Measurements from ENCODE around the gene PACSIN3. TPM values are rescaled to one million over a fixed set of nuclear protein-coding genes. Genes with fewer than 3 reads are reported as not detected.

Gene PACSIN3
- total and polyA plus RNA-seq, 2 of the 13 experiments (the other 11 are each of a cell fraction or from before 2014, with no cell fraction given) = 47.9 to 93.3 TPM

GRCh38 chr11:47186076-47186699, at the start of gene PACSIN3 (continued):
- no peak for TF ChIP-seq ZKSCAN5 (CRISPR knock-in tag; IDR thresholded peaks at IDR 0.05)
- TF ChIP-seq BRCA1 (CRISPR knock-in tag; IDR thresholded peaks at IDR 0.05) = no peak
- TF ChIP-seq CEBPZ (IDR thresholded peaks at IDR 0.05; ENCODE audit: low read length) = no peak
- no peak for TF ChIP-seq EZH2 (conservative IDR thresholded peaks at IDR 0.05; ENCODE audit: low read depth, low read length)
- TF ChIP-seq MEIS2 (CRISPR knock-in tag; IDR thresholded peaks at IDR 0.05) = 0 out of 2 replicates have a peak, but pooled peaks have one; percentile 14
- no peak for TF ChIP-seq GPN1 (CRISPR knock-in tag; IDR thresholded peaks at IDR 0.05; ENCODE audit: borderline replicate concordance)
- TF ChIP-seq ZFP41 (CRISPR knock-in tag; IDR thresholded peaks at IDR 0.05; ENCODE audit: borderline replicate concordance) = no peak
- no peak; the same call in 1 of the 2 replicates for TF ChIP-seq MED1 (CRISPR knock-in tag; IDR thresholded peaks at IDR 0.05)
- no peak for TF ChIP-seq ZNF10 (CRISPR knock-in tag; IDR thresholded peaks at IDR 0.05; ENCODE audit: borderline replicate concordance, low read depth)
- TF ChIP-seq IKZF4 (CRISPR knock-in tag; IDR thresholded peaks at IDR 0.05; ENCODE audit: borderline replicate concordance, low read depth, not compliant biosample characterization) = no peak
- TF ChIP-seq PCBP2 (optimal IDR thresholded peaks at IDR 0.05; ENCODE audit: low read depth, low read length, poor library complexity, severe bottlenecking) = no peak
- TF ChIP-seq AKNA (CRISPR knock-in tag; IDR thresholded peaks at IDR 0.05; ENCODE audit: borderline replicate concordance) = 0 out of 2 replicates have a peak, but pooled peaks have one; percentile 51
- TF ChIP-seq REPIN1 (CRISPR knock-in tag; IDR thresholded peaks at IDR 0.05; ENCODE audit: borderline replicate concordance, low read depth) = no peak
- TF ChIP-seq FOSL2 (CRISPR knock-in tag; IDR thresholded peaks at IDR 0.05) = no peak
- no peak for TF ChIP-seq ZNF556 (CRISPR knock-in tag; IDR thresholded peaks at IDR 0.05; ENCODE audit: borderline replicate concordance)
- TF ChIP-seq THAP11 (CRISPR knock-in tag; IDR thresholded peaks at IDR 0.05) = 0 out of 2 replicates have a peak, but pooled peaks have one; percentile 24
- TF ChIP-seq ZNF576 (CRISPR knock-in tag; IDR thresholded peaks at IDR 0.05) = no peak
- TF ChIP-seq NFIB (CRISPR knock-in tag; IDR thresholded peaks at IDR 0.05; ENCODE audit: borderline replicate concordance) = no peak
- no peak for TF ChIP-seq ZBTB33 (CRISPR knock-in tag; IDR thresholded peaks at IDR 0.05)
